Ishikawa (cell line): ENCODE measurements around the gene CCNL1.

Experiments used
- CEBPB ChIP-seq: IDR thresholded peaks from 2 replicates; pipeline ENCODE4 v1.6.1; 2012
- CREB1 ChIP-seq: IDR thresholded peaks from 2 replicates; pipeline ENCODE4 v1.6.1; 2012; ENCODE audit warnings: low read depth
- EGR1 ChIP-seq: IDR thresholded peaks from 2 replicates; pipeline ENCODE4 v1.6.1; 2012
- EP300 ChIP-seq: IDR thresholded peaks from 2 replicates; pipeline ENCODE4 v1.6.1; 2012; ENCODE audit warnings: borderline replicate concordance
- FOXM1 ChIP-seq: IDR thresholded peaks from 2 replicates; pipeline ENCODE4 v1.6.1; 2012; ENCODE audit warnings: low read depth, borderline replicate concordance
- MAX ChIP-seq: IDR thresholded peaks from 2 replicates; pipeline ENCODE4 v1.6.1; 2012
- NFIC ChIP-seq: IDR thresholded peaks from 2 replicates; pipeline ENCODE4 v1.6.1; 2012
- RAD21 ChIP-seq: IDR thresholded peaks from 2 replicates; pipeline ENCODE4 v1.6.1; 2012; ENCODE audit warnings: low read depth
- REST ChIP-seq: IDR thresholded peaks from 2 replicates; pipeline ENCODE4 v1.6.1; 2012; ENCODE audit warnings: low read depth, mild to moderate bottlenecking
- TAF1 ChIP-seq: IDR thresholded peaks from 2 replicates; pipeline ENCODE4 v1.6.1; 2012; ENCODE audit warnings: low read depth, mild to moderate bottlenecking
- TEAD4 ChIP-seq: IDR thresholded peaks from 2 replicates; pipeline ENCODE4 v1.6.1; 2012
- USF1 ChIP-seq: IDR thresholded peaks from 2 replicates; pipeline ENCODE4 v1.6.1; 2012
- YY1 ChIP-seq: IDR thresholded peaks from 2 replicates; pipeline ENCODE4 v1.6.1; 2012; ENCODE audit warnings: low read depth
- ZBTB7A ChIP-seq: IDR thresholded peaks from 2 replicates; pipeline ENCODE4 v1.6.1; 2012; ENCODE audit warnings: low read depth

- no peak for TF ChIP-seq REST
- no peak for TF ChIP-seq RAD21
- no peak for TF ChIP-seq USF1
- TF ChIP-seq EP300 = no peak
- no peak for TF ChIP-seq EGR1
- no peak for TF ChIP-seq CEBPB
- TF ChIP-seq NFIC = no peak
- no peak for TF ChIP-seq YY1
- no peak for TF ChIP-seq TEAD4
- no peak for TF ChIP-seq TAF1
- no peak for TF ChIP-seq ZBTB7A
- TF ChIP-seq MAX = no peak
- TF ChIP-seq FOXM1 = no peak
- TF ChIP-seq CREB1 = no peak
These were observed 2.9 kb downstream of the CCNL1 start for GRCh38 chr3:157156837-157157635.
